ENCODE measurements around the gene MYPOP.
"Not testable (repeated sequence)": the region's sequence is repeated elsewhere in the genome, so short reads cannot be mapped to it uniquely, and the experiment has no call there.

MYPOP gene

GRCh38 chr19:45905011-45905410, 2.6 kb upstream of the MYPOP start:
- 91% methylated on average over 10 of the region's 10 CpGs for WGBS
- peaks cover 19% of the 10 kb centered on the region for H3K27me3 ChIP-seq (ENCODE audit: insufficient read depth, low read length)
- H3K9me3 ChIP-seq (ENCODE audit: insufficient read depth, low read depth, low read length), result no peaks in the 10 kb centered on the region
- no peaks in the 10 kb centered on the region for H3K36me3 ChIP-seq (ENCODE audit: insufficient read depth, low read length)
- H3K9ac ChIP-seq (ENCODE audit: low read depth, low read length), result no peak overlapping the region
- H3K4me3 ChIP-seq (ENCODE audit: low read length), result no peak overlapping the region
- H3K4me1 ChIP-seq (ENCODE audit: insufficient read depth, low read length), result no peaks in the 10 kb centered on the region
- H3K27ac ChIP-seq (ENCODE audit: low read depth, low read length), result no peak overlapping the region

- Histone ChIP-seq H3K9me3 (ENCODE audit: insufficient read depth, low read depth, low read length) (no peaks in the 10 kb centered on the region), H3K27me3 (ENCODE audit: insufficient read depth, low read length) (peaks cover 19% of the 10 kb centered on the region), H3K27ac (ENCODE audit: low read depth, low read length) (peak overlapping the region; percentile 61; the same call in 1 of the 2 replicates), H3K36me3 (ENCODE audit: insufficient read depth, low read length) (peaks cover 9% of the 10 kb centered on the region), H3K4me1 (ENCODE audit: insufficient read depth, low read length) (no peaks in the 10 kb centered on the region), H3K4me3 (ENCODE audit: low read length) (peak overlapping the region; percentile 73), H3K9ac (ENCODE audit: low read depth, low read length) (peak overlapping the region; percentile 65)
- 5% methylated on average over 70 of the region's 73 CpGs for WGBS
Measured at GRCh38 chr19:45902651-45903625, 525 bp upstream of the MYPOP start.

GRCh38 chr19:45901432-45901911, 941 bp downstream of the MYPOP start:
- 2% methylated on average over 69 of the region's 69 CpGs for WGBS

GRCh38 chr19:45900738-45901431, 1.5 kb downstream of the MYPOP start:
- peak overlapping the region; percentile 73 for H3K4me3 ChIP-seq (ENCODE audit: low read length)
- H3K4me1 ChIP-seq (ENCODE audit: insufficient read depth, low read length), result no peaks in the 10 kb centered on the region
- peaks cover 19% of the 10 kb centered on the region for H3K27me3 ChIP-seq (ENCODE audit: insufficient read depth, low read length)
- peaks cover 11% of the 10 kb centered on the region for H3K36me3 ChIP-seq (ENCODE audit: insufficient read depth, low read length)
- no peak overlapping the region for H3K27ac ChIP-seq (ENCODE audit: low read depth, low read length)
- no peak overlapping the region for H3K9ac ChIP-seq (ENCODE audit: low read depth, low read length)
- 32% methylated on average over 22 of the region's 22 CpGs for WGBS
- no peaks in the 10 kb centered on the region for H3K9me3 ChIP-seq (ENCODE audit: insufficient read depth, low read depth, low read length)

More at GRCh38 chr19:45901432-45901911, 941 bp downstream of the MYPOP start:
- H3K27ac ChIP-seq (ENCODE audit: low read depth, low read length), result no peak overlapping the region
- peaks cover 19% of the 10 kb centered on the region for H3K27me3 ChIP-seq (ENCODE audit: insufficient read depth, low read length)
- H3K36me3 ChIP-seq (ENCODE audit: insufficient read depth, low read length), result peaks cover 11% of the 10 kb centered on the region
- no peaks in the 10 kb centered on the region for H3K9me3 ChIP-seq (ENCODE audit: insufficient read depth, low read depth, low read length)
- peak overlapping the region; percentile 73 for H3K4me3 ChIP-seq (ENCODE audit: low read length)
- no peak overlapping the region for H3K9ac ChIP-seq (ENCODE audit: low read depth, low read length)
- no peaks in the 10 kb centered on the region for H3K4me1 ChIP-seq (ENCODE audit: insufficient read depth, low read length)

- Histone ChIP-seq H3K4me3 (ENCODE audit: low read length) (no peak overlapping the region), H3K27me3 (ENCODE audit: insufficient read depth, low read length) (peaks cover 19% of the 10 kb centered on the region), H3K9me3 (ENCODE audit: insufficient read depth, low read depth, low read length) (no peaks in the 10 kb centered on the region), H3K27ac (ENCODE audit: low read depth, low read length) (no peak overlapping the region), H3K9ac (ENCODE audit: low read depth, low read length) (no peak overlapping the region), H3K4me1 (ENCODE audit: insufficient read depth, low read length) (no peaks in the 10 kb centered on the region), H3K36me3 (ENCODE audit: insufficient read depth, low read length) (peaks cover 11% of the 10 kb centered on the region)
- WGBS, result 84% methylated on average over 4 of the region's 4 CpGs
Measured at GRCh38 chr19:45899919-45900589, 2.4 kb downstream of the MYPOP start.

GRCh38 chr19:45899253-45899652, 3.2 kb downstream of the MYPOP start:
- Histone ChIP-seq H3K9me3 (ENCODE audit: insufficient read depth, low read depth, low read length) (no peaks in the 10 kb centered on the region), H3K27me3 (ENCODE audit: insufficient read depth, low read length) (peaks cover 19% of the 10 kb centered on the region), H3K4me3 (ENCODE audit: low read length) (no peak overlapping the region), H3K36me3 (ENCODE audit: insufficient read depth, low read length) (peaks cover 11% of the 10 kb centered on the region), H3K9ac (ENCODE audit: low read depth, low read length) (no peak overlapping the region), H3K27ac (ENCODE audit: low read depth, low read length) (no peak overlapping the region), H3K4me1 (ENCODE audit: insufficient read depth, low read length) (no peaks in the 10 kb centered on the region)
- WGBS, result 96% methylated on average over 6 of the region's 7 CpGs

- no peaks in the 10 kb centered on the region for H3K4me1 ChIP-seq (ENCODE audit: insufficient read depth, low read length)
- peaks cover 19% of the 10 kb centered on the region for H3K27me3 ChIP-seq (ENCODE audit: insufficient read depth, low read length)
- no peaks in the 10 kb centered on the region for H3K9me3 ChIP-seq (ENCODE audit: insufficient read depth, low read depth, low read length)
- WGBS, result 93% methylated on average over 8 of the region's 8 CpGs
- H3K4me3 ChIP-seq (ENCODE audit: low read length), result no peak overlapping the region
- no peak overlapping the region for H3K27ac ChIP-seq (ENCODE audit: low read depth, low read length)
- peaks cover 11% of the 10 kb centered on the region for H3K36me3 ChIP-seq (ENCODE audit: insufficient read depth, low read length)
- H3K9ac ChIP-seq (ENCODE audit: low read depth, low read length), result no peak overlapping the region
Measured at GRCh38 chr19:45897261-45897812, 5.1 kb downstream of the MYPOP start.

GRCh38 chr19:45895983-45896599, 6.3 kb downstream of the MYPOP start:
- not testable (repeated sequence) for H3K9me3 ChIP-seq (ENCODE audit: insufficient read depth, low read depth, low read length); H3K9ac ChIP-seq (ENCODE audit: low read depth, low read length); H3K27ac ChIP-seq (ENCODE audit: low read depth, low read length); H3K4me1 ChIP-seq (ENCODE audit: insufficient read depth, low read length); H3K4me3 ChIP-seq (ENCODE audit: low read length); H3K27me3 ChIP-seq (ENCODE audit: insufficient read depth, low read length)
- WGBS, result 93% methylated on average over 12 of the region's 12 CpGs
- H3K36me3 ChIP-seq (ENCODE audit: insufficient read depth, low read length), result peaks cover 11% of the 10 kb centered on the region

GRCh38 chr19:45895519-45895972, 6.9 kb downstream of the MYPOP start:
- H3K36me3 ChIP-seq (ENCODE audit: insufficient read depth, low read length), result peaks cover 11% of the 10 kb centered on the region
- no peaks in the 10 kb centered on the region for H3K9me3 ChIP-seq (ENCODE audit: insufficient read depth, low read depth, low read length)
- H3K4me1 ChIP-seq (ENCODE audit: insufficient read depth, low read length), result no peaks in the 10 kb centered on the region
- 94% methylated on average over 9 of the region's 9 CpGs for WGBS
- peaks cover 3% of the 10 kb centered on the region for H3K27me3 ChIP-seq (ENCODE audit: insufficient read depth, low read length)
- no peak overlapping the region for H3K27ac ChIP-seq (ENCODE audit: low read depth, low read length)
- H3K4me3 ChIP-seq (ENCODE audit: low read length), result no peak overlapping the region
- no peak overlapping the region for H3K9ac ChIP-seq (ENCODE audit: low read depth, low read length)

- no peak overlapping the region for H3K9ac ChIP-seq (ENCODE audit: low read depth, low read length)
- 83% methylated on average over 17 of the region's 17 CpGs for WGBS
- H3K36me3 ChIP-seq (ENCODE audit: insufficient read depth, low read length), result no peaks in the 10 kb centered on the region
- no peaks in the 10 kb centered on the region for H3K4me1 ChIP-seq (ENCODE audit: insufficient read depth, low read length)
- H3K4me3 ChIP-seq (ENCODE audit: low read length), result no peak overlapping the region
- no peaks in the 10 kb centered on the region for H3K27me3 ChIP-seq (ENCODE audit: insufficient read depth, low read length)
- no peaks in the 10 kb centered on the region for H3K9me3 ChIP-seq (ENCODE audit: insufficient read depth, low read depth, low read length)
- H3K27ac ChIP-seq (ENCODE audit: low read depth, low read length), result no peak overlapping the region
Measured at GRCh38 chr19:45890877-45891276, 11.5 kb downstream of the MYPOP start.
